GM18520 (cell line): ENCODE results near the gene KRT31.
"Not testable (repeated sequence)": the region's sequence is repeated elsewhere in the genome, so short reads cannot be mapped to it uniquely, and the experiment has no call there.

Experiments
- ATAC-seq: cut with Tn5 transposase; IDR thresholded peaks from one replicate; pipeline ENCODE4 v1.9.1; 2021; ENCODE audit not compliant: unreplicated experiment

The KRT31 gene

DNA sequence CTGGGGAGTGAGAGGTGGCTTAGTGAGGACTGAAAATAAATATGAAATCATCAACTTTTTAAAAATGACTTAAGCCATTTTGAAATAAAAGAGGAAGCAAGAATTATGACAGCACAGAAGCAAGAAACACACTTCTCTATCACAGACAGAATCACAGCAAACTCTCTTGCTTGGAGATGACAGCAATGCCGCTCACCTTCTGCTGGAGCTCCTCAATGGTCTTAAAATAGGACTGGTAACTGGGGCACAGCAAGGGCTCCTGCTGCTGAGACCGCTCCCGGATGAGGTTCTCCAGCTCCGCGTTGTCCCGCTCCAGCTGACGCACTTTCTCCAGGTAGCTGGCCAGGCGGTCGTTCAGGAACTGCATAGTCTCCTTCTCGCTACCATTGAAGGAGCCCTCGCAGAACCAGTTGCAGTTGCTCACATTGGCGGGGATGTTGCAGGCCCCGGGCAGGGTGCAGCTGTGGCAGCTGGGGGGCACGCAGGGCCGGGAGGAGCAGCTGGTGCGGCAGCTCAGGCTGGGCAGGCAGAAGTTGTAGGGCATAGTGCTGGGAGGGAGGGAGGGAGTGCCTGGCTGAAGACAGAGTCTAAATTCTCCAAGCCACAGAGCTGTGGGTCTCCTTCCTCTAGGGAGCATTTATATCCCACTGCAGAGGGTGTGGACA is at the start of gene KRT31:
Gene KRT31 (minus strand): TSS at position 613 of the 665 bp plus-strand sequence. CDS start 69 bp downstream, at position 544.
- no peak for ATAC-seq

DNA sequence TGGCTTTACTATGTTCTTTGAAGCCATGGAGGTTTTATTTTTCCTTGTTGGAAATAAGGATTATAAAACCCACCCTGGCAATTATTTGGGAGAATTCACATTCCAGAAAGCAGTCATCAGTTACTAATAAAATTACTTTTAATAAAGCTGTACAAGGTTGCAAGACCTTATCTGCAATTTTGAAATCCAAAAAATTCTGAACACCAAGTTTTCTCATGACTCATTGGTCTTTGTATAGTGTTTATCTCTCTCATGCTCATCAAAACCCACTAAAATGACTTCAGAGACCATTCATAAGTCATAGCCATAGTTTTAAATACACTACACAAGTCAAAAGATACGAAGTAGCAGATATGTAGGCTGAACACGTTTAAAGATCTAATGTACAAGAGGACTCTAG is 49.4 kb upstream of the KRT31 start:
- ATAC-seq: no peak

DNA sequence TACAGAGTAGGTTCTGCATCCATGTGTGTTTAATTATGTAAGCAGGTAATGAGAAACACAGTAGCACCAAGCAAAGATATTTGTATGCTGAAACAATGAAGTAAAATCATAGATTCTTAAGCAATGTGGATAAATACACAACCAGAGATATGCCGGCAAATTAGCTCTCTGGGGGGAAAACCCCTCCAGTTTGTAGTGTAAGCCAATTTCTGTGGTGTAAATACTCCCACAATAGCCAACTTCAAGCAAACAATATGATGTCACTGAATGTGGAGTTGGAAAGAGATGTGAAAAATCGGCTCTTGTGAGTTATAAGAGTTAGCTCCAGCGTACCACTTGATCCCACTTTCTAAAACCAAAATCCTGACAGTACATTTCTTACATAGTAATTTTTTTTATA is 47.2 kb upstream of the KRT31 start:
- no peak for ATAC-seq

DNA sequence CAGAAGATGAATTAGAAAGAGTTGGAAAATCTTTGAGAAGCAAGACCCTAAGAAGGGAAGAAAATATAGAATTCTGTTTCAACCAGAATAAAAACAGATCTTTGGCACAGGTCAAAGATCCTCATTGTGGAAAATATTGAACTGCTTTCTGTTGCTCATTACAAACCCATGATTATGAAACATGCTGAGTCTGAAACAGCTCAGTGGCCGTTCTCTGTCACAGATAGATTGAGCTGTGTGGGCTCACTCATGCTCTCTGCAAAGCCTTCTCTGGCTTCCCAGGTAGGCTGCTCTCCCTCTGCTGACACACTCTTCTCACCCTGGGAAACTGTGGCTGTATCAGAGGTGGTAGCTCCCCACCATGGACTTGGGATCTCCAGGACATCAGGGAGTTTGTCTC is 46.8 kb upstream of the KRT31 start:
- no peak for ATAC-seq

DNA sequence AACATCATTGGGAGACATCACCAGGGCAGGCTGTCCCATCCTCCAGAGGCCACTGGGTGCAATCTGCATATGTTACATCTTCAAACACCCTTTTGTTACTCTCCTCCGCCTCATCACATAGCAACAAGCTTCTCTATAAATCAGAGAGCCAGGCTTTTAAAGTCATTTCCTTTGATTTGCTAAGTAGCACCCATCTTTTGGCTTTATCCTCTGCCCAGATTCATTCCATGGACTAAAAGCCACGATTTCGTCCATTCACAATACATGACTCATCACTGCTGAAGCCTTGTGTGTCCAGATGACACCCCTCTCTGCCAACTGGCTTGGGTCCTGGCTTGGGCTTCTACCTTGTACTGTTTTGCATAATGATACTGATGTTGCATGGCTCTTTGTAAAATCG is 45.3 kb upstream of the KRT31 start:
- ATAC-seq: no peak

DNA sequence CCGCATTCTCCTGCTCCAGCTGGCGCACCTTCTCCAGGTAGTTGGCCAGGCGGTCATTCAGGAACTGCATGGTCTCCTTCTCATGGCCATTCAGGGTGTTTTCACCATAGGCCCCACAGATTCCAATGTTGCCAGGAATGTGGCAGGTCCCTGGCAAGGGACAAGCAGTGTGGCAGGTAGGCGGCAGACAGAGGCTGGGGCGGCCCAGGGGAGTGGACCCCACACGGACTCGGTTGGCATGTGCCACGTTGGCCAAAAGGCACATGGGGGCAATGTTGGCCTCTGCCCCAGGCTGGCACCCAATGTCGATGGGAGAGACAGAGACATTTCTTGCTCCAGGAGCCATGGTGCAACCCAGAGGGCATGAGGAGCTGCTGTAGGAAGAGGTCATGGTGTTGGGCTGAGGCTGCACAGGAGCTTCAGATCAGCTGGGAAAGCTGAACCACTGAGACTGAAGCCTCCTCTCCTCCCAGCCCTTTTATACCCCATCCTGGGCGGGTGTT is 43.2 kb upstream of the KRT31 start, which contains the start of gene KRT38:
Gene KRT38 (minus strand): TSS at position 453 of the 503 bp plus-strand sequence. CDS start 62 bp downstream, at position 391.
- no peak for ATAC-seq

DNA sequence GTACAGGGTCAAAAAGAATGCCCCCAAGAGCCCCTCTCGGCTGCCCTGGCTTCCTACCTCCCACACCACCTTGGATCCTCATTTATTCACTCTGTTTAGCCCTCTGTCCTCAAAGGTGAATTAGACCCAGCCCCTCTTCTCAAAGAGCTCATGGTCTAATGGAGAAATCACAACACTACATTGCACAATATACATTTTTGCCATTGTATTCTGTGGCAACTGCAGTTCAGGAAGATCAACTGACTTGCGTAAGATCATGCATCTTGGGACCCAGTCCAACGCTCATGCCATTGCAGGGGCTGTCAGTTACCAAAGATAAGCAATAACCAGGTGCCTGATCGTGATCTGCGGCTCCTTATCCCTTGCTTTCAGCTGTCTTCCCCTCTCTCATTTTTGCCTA is 42.0 kb upstream of the KRT31 start:
- ATAC-seq: no peak

DNA sequence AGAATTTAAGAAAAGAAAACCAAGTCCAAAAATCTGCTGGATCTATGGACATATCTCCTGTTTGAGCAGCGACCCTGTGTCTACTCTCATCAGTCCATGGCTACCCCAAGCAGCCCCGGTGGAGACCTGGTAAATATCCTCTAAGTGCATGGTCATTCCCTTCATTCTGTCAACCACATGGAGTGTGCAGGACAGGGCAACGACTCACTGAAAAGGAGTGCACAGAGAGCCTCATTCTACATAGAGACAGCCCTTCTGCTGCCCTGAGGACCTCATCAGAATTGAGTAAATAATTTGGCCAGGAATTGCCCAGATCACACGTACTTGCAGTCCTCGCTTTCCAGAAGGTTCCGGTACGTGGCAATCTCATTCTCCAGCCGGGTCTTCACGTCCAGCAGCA is 40.4 kb upstream of the KRT31 start:
- ATAC-seq: no peak

DNA sequence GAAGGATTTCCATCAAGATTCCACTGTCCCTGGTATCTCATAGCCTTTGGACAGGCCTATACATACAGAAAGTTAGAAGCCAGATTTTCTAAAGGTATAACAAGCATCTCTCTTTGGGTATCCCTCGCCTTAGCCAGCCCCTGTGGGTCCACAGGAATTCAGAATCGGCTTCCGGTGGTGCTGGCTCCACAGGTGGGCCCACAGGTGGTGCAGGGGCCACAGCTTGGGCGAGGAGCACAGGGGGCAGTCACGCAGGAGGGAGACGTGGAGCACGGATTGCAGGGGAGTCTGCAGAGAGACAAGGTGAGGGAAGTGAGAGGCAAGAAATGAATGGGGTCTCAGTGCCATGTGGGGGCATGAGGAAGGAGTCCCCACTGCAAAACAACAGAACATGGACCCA is 39.8 kb upstream of the KRT31 start:
- no peak for ATAC-seq

DNA sequence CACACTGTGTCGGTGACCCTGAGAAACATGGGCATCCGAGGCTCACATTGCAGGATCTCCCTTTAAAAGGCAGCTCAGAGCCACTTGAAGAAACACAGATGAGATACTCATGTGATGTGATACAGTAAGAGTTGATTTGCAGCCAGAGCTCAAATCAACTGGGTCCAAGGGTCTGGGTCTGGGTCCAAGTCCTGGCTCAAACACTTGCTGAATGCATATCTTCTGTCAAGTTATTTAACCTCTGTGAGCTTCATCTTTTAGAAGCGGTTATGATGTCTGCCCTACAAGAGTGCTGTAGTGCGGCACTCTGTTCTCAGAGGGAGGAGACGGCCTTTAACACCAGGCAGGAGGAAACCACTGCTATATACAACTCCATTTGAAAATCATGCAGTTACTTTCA is 37.0 kb upstream of the KRT31 start:
- no peak for ATAC-seq

DNA sequence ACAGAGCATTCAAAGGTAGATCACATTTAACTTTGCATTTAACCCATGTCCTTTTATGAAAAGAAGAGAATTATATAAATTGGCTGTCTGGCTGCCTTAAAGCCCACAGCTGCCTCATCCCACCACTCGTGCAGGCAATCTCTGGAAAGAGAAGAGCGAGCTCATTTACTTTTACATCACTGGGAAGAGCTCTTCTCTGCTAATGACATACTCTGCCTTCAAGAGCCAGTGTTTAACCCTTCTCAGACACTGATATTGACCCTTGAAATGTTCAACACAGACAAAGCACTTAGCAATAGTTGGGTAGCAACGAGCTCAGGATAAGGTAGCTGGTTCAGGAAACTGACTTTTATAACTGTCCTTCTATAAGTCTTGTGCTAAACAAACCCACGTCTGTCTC is 36.6 kb upstream of the KRT31 start:
- no peak for ATAC-seq

DNA sequence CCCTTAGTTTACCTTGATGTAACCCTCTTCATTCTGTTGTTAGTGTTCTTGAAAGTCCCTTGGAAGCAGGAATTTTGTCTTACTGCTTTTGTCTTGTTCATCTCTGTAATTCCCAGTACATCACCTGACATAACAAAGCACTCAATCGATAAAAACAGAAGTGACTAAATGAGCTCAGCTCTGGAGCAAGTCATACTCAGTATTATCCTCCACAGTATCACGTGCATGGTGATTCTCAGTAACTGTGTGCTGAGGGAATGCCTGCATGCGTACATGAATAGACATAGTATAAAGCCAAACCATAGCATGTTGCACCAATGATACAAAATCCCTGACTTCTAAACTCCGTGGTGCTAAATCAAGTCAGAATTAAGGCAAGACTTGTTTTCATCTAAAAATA is 36.2 kb upstream of the KRT31 start:
- no peak for ATAC-seq

DNA sequence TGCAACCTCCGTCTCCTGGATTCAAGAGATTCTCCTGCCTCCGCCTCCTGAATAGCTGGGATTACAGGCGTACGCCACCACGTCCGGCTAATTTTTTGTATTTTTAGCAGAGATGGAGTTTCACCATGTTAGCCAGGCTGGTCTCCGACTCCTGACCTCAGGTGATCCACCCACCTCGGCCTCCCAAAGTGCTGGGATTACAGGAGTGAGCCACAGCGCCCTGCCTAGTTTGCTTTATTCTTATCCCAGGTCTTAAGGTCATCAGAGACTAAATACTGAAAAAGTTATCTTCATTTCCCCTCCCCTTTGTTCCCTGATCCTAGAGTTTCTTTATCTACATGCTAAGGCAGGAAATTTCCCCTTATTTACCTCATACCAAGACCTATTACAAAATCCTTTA is 33.0 kb upstream of the KRT31 start:
- ATAC-seq: not testable (repeated sequence)

DNA sequence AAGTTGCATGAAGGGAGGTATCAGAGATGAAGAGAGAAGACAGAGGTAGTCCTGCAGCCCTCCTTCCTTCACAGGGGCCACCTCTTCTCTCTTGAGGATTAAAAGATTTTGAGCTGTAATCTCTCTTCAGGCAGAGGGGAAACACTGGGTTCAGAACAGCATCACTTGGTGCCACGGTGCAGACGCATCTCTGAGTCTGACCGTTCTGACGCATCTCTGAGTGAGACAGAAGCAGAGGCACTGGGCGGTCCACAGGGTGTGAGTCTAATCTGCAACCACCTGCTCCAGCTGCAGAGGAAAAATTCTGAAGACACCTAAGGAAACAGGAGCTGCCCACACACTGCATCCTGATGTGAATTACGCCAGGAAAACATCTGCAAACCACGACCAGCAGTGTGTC is 32.3 kb upstream of the KRT31 start:
- no peak for ATAC-seq

DNA sequence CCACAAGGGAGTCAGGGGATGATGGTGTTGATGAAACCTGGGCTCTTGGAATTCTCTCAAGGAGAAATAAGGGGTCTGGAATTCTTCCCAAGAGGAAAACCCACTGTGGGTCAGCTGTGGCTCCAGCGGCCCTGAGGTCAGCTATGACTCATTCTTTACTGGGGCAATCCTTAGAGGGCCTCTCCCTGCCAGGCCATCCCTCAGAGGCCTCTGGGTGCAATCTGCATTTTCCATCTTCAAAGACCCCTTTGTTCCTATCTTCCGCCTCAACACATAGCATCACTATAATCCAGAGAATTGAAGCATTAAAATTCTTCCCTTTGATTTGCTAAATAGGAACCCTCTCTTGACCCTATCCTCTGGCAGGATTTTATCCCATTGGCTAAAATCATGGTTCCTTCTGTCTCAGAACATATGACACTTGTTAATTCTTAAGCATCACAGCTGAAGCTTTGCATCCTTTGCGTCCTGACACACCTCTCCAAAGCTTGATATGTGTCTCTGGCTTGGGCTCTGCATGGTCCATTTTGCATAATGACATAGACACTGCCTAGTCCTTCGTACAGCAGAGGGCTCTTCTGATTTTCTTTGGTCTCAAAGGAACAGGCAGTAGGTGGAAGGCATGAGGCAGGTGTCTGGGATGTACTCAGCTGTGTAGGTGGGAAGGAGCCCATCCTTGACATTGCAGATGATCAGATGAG is 31.3 kb upstream of the KRT31 start:
- ATAC-seq: no peak

DNA sequence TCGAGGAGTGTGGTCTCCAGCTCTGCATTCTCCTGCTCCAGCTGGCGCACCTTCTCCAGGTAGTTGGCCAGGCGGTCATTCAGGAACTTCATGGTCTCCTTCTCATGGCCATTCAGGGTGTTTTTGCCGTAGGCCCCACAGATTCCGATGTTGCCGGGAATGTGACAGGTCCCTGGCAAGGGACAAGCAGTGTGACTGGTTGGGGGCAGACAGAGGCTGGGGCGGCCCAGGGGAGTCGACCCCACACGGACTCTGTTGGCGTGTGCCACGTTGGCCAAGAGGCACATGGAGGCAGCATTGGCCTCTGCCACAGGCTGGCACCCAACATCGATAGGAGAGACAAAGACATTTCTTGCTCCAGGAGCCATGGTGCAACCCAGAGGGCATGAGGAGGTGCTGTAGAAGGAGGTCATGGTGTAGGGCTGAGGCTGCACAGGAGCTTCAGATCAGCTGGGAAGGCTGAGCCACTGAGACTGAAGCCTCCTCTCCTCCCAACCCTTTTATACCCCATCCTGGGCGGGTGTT is 26.8 kb upstream of the KRT31 start, which contains the start of gene KRT37:
Gene KRT37 (minus strand): TSS at position 475 of the 525 bp plus-strand sequence. CDS start 62 bp downstream, at position 413.
- ATAC-seq: no peak

DNA sequence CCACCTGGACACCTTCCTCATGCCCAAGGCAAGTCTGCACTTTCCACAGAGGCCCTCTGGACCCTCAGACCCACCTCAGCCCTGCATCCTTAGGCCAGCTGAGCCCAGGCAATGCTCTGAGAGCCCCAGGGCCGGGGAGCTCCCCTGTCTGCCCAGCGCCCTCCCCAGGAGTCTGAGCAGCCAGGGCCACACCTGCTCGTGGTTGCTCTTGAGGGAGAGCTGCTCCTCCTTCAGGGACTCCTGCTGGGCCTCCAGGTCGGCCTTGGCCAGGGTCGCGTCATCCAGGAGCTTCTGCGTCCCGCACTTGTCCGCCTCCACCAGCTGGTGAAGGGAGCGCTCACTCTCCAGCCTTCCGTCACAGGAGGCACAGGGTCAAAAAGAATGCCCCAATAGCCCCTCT is 25.2 kb upstream of the KRT31 start:
- not testable (repeated sequence) for ATAC-seq

DNA sequence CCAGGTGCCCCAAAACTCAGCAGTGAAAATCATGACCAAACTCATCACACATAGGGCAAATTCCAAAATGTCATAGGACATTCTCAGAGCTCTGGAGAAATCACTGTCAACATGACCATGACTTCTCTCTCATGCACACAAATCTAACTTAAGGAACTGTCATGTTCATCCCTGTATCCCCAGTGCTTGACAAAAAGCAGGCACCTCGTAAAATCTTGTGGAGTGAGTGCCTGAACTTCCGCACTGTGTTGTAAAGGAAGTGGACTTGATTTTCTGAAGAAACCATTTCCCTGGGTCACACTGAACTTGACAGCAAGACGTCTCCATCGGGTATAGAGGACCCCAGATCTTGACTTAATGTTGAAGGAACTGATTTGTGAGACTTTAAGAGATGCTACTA is 24.2 kb upstream of the KRT31 start:
- ATAC-seq: no peak

DNA sequence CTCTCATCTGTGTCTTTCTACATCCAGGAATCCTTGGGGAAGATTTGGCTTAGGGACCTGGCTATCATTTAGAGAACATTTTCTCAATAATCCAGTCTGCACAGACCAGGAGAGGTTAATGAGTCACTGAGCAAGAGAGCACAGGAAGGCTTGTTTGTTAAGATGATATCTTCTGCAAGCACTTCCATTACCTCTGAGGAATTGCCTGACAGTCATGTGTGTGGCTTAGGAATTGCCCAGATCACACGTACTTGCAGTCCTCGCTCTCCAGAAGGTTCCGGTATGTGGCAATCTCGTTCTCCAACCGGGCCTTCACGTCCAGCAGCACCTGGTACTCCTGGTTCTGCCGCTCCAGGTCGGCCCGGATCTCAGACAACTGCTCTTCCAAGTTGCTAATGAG is 23.7 kb upstream of the KRT31 start:
- no peak for ATAC-seq

DNA sequence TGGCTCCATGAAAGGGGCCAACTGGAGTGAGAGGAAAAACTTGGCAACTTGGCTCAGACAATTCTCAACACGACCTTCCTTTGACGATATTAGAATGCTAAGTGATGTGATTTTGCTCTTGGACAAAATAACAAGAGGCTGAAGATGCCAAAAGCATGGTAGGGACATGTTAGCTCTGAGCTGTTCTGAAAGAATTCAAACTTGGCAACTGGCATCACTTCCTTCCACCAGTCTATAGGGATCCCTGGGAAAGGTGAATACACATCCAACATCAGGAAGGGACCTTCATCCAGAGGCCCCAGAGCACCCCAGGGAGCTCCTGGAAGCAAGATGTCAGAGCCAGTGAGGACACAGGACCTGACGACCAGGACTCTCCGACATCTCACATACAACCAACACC is 22.7 kb upstream of the KRT31 start:
- ATAC-seq: no peak

DNA sequence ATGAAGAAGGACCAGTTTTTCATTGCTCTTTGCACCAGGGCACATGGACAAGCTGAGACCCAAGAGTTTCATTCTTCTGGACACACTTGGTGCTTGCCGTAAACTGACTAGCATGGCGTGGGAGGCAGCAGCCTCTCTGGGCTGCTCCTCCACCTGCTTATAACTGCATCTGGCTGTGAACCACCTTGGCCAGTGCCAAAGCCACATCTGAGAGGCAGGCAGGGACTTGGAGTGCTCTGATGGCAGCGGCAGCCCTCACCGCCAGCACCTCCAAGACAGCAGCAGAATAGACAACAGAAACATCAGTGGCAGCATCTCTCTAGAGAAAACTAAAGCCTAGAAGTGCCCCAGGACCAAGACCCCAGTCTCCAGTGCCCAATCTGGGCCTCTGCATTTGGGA is 22.3 kb upstream of the KRT31 start:
- ATAC-seq: no peak
